Stimulated activated CD8-positive, alpha-beta memory T cell treated with anti-CD3 and anti-CD28 coated beads, Interleukin-2, amount 100 ng/mL, for 1 hour (primary cell): Measurements from ENCODE around the gene RAB11FIP3.
"Not testable (repeated sequence)": the region's sequence is repeated elsewhere in the genome, so short reads cannot be mapped to it uniquely, and the experiment has no call there.

ENCODE experiments used
- DNase-seq, 2 donors: peaks; one replicate each; pipeline ENCODE4 v3.0.0-alpha.2; 2020; ENCODE audit warnings: low read depth in 2 of 2

The RAB11FIP3 gene, protein sequence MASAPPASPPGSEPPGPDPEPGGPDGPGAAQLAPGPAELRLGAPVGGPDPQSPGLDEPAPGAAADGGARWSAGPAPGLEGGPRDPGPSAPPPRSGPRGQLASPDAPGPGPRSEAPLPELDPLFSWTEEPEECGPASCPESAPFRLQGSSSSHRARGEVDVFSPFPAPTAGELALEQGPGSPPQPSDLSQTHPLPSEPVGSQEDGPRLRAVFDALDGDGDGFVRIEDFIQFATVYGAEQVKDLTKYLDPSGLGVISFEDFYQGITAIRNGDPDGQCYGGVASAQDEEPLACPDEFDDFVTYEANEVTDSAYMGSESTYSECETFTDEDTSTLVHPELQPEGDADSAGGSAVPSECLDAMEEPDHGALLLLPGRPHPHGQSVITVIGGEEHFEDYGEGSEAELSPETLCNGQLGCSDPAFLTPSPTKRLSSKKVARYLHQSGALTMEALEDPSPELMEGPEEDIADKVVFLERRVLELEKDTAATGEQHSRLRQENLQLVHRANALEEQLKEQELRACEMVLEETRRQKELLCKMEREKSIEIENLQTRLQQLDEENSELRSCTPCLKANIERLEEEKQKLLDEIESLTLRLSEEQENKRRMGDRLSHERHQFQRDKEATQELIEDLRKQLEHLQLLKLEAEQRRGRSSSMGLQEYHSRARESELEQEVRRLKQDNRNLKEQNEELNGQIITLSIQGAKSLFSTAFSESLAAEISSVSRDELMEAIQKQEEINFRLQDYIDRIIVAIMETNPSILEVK

DNA sequence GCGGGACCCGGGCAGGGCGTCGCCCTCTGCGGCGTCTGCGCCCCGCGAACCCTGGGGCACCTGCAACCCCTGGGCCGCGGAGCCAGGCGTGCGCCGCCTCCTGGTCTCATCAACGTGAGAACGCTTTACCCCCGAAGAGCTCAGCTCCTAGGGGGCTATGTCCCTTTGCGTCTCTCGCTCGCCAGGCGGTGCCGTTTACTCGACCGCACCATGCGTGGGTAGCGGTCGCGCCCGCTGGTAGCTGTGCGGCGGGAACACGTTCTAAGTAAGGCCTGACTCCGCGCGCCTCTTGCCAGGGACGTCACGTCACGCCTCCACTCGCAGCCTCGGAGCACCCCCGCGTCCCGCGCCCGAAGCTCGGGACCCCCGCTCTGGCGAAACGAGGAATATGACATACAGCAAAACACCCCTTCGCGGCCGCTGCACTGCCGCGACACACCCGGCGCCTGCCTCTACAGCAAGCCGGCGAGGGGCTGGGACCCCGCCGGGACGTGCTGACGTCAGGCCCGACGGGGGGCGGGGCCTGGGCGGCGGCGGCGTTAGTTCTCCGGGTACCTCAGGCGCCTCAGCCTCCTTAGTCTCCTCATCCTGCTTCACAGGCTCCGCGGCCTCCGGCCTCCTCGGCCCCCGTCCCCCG lies at the start of gene RAB11FIP3:
RAB11FIP3 (plus strand) TSS at position 568 of the 637 bp plus-strand sequence. CDS start 358 bp downstream, outside the sequence.
- DNase-seq = peak; percentile 68 to 69

DNA sequence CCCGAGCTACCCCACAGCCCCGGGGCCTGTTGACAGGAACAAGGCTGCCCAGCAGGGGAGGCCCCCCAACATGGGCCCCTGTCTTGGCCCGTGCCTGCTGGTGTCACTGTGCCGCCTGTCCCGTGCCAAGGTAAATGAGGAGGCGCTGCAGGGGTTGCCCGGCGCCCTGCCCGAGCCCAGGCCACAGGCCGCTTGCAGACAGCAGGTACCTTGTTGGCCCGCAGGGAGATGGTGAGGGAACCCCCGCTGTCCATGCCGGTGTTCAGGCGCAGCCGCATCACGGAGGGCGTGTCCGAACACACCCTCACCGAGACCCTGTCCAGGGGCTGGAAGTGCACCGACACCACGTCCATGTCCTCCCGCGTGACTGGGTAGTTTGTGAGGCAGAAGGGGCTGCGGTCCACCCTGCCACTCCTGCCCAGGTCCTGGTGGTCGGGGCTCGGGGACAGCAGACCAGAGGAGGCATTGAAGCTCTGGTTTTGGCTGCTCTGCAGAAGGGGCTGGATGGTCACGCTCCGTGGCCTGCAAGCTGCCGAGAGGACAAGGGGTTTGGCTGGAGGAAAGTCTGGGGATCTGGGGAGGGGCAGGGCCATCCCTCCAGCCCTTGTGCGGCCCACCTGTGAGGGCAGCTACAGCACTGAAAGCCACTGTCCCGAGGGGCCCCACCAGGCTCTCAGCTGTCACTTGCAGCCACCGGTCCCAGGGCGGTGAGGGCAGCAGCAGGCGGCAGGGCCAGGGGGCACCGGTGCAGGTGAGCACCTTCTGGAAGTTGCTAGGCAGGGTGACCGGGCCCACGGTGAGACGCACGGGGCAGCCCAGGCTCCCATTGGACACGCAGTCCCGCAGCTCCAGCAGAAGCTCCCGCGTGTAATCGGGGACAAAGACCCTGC lies 49.3 kb upstream of the RAB11FIP3 start:
- DNase-seq = no peak

DNA sequence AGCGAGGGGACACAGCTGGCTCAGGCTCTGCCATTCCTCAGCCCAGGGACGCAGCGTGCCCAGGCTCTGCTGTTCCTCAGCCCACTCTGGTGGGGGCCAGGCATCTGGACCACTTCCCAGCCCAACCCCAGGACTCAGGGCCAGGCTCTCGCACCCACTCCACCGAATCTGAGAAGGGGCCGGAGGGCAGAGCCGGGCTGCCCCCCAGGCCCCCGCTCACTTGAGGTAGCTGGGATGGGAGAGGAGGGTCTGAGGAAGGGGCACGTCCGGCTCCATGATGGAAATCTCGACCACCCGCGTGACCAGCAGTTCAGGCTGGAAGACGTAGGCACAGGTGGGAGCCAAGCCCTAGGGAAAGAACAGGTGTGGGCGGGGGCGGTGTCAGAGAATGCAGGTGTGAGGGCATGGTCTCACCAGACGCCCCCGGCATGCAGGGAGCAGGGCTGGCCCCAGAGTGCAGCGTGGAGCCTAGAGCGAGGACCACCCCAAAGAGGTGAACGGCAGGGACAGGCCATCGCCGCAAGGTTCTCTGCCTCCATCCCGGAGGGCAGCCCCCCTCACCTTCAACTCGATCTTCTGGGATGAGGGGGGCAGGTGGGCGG lies 48.5 kb upstream of the RAB11FIP3 start:
- no peak for DNase-seq

DNA sequence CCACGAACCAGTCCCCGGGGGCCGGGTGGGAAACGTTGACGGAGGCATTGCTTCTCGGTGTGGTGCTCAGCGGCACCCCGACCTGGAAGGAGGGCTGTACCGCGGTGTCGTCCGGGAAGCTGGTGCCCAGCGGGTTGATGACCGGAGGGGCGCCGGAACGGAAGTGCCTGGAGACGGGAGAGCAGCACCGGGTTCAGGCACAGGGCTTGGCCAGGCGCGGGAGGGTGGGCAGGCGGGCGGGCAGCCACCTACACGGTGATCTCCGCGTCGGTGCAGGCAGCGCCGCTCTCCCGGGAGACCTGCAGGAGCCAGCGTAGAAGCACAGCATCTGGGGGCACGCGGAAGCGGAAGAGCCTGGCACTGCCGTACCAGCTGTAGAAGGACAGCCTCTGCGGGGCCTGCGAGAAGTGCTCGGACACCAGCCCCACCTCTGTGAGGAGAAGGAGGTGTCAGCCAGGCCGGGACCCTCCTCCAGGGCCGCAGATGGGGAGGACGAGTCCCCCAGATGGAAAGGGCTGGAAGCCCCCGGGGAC lies 48.0 kb upstream of the RAB11FIP3 start:
- no peak for DNase-seq

DNA sequence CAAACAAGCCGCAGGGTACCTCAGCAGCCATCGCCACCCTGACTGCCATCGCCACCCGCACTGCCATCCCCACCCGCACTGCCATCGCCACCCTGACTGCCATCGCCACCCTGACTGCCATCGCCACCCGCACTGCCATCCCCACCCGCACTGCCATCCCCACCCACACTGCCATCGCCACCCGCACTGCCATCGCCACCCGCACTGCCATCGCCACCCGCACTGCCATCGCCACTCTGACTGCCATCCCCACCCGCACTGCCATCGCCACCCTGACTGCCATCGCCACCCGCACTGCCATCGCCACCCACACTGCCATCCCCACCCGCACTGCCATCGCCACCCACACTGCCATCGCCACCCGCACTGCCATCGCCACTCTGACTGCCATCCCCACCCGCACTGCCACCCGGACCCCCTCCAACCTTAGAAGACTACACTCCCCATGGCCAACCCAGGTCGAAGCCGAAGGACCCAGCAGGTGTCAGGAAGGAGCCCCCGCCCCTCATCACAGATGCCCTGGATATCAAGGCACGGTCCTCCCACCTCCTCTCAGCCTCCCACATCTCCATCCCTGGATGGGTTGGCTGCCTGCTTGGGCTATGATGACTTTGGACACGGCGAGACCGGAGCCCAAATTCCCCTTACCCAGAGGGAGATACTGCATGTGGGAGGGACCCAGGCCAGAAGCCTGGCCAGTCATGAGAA lies 47.2 kb upstream of the RAB11FIP3 start:
- not testable (repeated sequence) for DNase-seq

DNA sequence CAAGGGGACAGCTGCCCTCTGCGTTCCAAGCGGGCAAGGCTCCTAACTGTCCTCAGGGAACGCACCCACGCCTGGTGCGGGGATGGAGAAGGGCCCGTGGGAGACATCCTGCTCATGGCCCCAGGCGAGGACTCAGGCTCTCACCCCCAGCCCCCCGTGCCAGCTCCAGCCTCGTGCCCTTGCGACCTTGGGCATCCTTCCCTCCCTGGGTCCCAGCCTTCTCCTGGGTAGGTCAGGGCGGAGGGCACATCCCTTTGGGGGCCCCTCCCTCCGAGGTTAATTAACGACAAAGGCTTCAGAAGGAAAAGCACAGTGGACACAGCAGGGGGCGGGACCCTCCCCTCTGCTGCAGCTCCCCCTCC lies 46.6 kb upstream of the RAB11FIP3 start:
- no peak for DNase-seq

DNA sequence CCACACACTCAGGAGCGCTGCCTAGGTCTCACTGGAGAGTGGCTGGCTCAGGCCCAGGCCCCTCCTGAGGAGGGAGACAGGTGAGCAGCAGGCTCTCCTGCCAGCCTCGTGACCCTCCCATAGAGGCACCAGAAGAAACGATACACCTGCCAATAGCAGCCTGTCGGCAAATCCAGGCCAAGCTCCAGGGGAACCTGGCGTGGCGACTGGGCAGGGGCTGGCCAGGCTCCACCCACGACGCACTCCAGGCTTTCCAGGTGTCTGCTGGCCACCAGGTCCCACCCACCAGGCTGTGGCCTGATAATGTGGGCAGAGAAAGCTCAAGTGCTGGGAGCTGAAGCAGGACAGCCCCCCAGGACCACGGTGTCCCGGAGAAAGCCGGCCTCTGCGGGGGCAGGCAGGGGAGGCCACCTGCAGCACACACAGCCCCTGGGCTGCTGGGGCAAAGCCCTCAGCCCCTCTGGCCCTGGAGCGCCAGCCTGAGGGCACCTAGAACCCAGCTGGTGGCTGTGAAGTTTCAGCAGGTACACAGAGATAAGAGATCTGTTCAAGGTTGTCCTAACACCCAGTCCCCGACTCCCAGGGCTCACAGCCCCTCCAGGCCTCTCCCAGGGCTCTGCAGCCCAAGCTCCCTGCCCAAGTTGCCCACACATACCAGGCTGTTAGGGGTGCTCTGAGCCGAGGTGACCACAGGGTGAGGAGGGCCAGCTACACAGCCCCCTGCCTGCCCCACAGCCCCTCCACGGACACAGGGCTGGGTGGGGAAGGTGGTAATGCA lies 46.1 kb upstream of the RAB11FIP3 start:
- DNase-seq = no peak

DNA sequence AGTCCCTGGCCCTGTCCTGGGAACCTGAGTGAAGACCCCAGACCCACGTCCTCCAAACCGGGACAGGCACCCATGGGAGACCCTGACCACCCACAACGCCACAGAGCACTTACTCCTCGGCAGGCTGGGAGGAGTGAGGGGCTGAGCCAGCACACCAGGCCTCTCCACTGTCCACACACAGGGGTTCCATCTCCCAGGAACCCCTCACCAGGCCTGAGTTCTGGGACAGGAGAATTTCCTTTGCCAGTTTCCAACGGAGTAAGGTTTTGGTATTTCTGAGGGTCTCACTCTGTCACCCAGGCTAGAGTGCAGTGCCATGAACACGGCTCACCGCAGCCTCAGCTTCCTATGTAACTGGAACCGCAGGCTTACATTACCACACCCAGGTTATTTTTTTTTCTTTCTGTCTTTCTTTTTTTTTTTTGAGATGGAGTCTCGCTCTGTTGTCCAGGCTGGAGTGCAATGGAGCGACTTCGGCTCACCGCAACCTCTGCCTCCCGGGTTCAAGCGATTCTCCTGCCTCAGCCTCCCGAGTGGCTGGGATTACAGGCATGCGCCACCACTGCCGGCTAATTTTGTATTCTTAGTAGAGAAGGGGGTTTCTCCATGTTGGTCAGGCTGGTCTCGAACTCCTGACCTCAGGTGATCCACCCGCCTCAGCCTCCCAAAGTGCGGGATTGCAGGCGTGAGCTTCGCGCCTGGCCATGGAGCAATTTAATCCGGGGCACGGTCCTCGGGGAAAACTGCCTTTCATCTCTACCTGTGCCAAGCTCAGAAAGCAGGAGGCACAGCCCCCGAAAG lies 45.3 kb upstream of the RAB11FIP3 start:
- DNase-seq = no peak

DNA sequence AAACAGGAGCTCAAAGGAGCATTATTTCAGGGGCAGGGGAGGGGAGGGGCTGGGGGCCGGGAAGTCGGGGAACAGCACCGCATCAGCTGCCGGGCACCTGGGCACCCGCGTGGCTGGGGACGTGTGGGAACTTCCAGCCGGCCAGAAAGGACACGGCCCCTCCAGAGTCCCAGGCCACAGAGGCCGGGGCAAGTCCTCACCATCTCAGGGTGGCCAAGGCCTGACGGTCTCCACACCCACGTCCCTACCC lies 44.8 kb upstream of the RAB11FIP3 start:
- no peak for DNase-seq

DNA sequence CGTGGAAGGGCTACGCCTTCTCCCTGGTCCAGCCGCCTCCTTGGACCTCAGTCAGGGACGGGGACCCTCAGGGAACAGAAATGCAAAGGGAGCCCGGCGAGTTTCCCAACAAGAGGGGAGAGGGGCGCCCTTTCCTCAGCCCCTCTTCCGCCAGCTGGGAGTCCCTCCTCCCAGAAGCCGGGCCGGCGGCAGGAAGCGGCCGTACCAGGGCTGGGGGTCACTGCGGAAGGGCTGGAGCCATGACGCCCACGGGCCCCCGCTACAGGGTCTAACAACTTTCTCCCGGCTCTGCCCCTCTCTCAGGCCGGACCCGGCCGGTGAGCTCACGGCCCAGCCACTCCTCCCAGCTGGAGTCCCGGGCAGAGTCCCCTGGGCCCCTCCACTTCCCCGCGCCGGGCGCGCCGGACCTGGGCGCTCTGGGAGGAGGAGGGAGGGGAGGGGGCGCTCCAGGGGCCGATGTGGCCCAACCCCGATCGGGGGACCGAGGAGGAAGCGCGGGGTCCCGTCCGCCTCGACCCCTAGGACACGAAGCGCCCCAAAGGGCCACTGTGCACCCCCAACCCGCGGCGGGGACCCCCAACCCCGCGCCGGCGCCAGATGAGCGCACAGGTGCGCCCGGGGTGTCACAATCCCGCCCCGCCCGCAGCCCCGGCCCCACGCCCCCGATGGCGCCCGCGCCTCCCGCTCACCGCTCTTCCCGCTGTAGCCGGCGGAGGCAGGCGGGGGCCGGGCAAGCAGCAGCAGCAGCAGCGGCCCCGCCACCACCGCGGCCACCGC lies 44.2 kb upstream of the RAB11FIP3 start:
- no peak for DNase-seq

DNA sequence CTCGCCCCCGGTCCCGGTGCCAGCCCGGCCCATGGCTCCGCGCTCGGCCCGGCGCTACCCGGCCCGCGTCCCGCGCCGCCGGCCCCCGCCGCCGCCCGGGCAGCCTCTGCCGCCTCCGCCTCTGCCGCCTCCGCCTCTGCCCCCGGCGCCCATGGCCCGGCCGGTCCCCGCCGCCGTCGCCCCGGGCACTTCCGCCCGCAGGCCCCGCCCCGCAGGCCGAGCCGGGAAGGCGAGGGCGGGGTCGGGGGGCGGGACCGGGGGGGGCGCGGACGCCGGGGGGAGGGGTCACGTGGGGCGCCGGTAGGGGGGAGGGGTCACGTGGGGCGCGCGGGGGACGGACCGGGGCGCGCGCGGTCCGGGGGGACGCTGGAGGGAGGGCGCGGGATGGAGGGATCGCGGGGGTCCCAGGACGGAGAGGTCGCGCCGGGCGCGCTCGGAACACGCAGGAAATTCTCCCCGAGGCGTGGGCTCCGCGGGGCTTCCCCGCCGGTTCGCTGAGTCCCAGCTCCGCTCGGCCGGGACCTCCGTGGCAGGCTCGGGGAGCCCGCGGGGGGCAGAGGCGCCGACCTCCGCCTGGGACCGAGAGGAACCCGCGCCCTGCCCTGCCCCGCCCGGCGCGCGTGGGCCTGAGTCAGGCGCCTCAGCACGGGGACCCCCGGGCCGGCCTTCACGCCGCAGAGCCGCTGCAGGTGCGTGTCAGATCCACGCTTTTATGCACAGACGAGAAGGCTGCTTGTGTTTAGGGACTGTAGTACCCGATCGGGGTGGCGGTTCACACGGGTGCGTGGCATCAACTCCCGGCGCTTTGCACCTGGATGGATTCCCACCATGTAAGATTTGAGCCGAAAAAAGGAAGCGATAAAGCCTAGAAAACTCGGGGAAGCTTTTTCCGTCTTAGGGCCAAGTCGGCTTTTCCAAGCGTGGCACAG lies 43.4 kb upstream of the RAB11FIP3 start, which contains the start of gene PGAP6:
PGAP6 (minus strand) TSS at position 190 of the 929 bp plus-strand sequence; CDS start at position 33, 157 bp downstream.
- DNase-seq = peak; percentile 32 to 60

DNA sequence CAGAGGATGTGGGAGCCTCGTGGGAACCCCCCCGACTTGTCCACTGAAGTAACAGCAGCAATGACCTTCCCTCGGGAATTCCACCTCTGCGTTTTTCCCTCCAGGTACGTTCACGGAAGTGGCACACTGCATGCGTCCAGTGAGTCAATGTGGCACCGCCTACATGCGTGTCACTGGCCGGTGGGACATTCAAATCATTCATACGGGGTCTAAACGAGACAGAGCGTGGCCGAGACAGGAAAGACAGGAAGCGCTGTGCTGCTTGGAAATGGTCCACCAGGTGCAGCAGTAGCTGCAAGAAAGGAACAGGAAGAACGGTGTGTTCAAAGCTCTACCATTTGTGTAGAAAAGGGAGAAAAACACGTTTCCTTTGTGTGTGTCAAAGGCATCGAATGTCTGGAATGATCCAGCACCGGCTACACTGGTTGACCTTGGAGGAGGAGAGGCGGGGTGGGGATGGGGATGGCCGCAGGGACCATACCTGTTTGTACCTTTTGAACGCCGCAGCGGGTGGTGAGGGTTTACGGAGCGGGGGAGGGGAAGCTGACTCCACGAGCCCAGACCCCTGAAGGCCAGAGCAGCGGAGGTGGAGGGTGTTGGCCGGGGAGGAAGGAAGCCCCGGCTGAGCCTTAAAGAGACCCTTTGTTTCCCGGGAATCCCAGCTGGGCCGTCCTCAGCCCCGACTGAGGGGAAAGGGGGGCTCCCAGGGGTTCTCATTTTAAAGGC lies 42.0 kb upstream of the RAB11FIP3 start:
- DNase-seq = no peak

DNA sequence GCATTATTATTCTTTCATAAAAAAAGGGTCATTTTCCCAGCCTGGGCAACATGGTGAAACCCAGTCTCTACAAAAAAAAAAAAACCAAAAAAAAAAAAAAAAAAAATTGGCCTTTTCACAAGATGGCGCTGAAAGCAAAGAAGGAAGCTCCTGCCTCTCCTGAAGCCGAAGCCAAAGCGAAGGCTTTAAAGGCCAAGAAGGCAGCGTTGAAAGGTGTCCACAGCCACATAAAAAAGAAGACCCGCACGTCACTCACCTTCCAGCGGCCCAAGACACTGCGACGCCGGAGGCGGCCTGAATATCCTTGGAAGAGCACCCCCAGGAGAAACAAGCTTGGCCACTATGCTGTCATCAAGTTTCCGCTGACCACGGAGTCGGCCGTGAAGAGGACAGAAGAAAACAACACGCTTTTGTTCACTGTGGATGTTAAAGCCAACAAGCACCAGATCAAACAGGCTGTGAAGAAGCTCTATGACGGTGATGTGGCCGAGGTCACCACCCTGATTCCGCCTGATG lies 38.8 kb upstream of the RAB11FIP3 start:
- DNase-seq = no peak

DNA sequence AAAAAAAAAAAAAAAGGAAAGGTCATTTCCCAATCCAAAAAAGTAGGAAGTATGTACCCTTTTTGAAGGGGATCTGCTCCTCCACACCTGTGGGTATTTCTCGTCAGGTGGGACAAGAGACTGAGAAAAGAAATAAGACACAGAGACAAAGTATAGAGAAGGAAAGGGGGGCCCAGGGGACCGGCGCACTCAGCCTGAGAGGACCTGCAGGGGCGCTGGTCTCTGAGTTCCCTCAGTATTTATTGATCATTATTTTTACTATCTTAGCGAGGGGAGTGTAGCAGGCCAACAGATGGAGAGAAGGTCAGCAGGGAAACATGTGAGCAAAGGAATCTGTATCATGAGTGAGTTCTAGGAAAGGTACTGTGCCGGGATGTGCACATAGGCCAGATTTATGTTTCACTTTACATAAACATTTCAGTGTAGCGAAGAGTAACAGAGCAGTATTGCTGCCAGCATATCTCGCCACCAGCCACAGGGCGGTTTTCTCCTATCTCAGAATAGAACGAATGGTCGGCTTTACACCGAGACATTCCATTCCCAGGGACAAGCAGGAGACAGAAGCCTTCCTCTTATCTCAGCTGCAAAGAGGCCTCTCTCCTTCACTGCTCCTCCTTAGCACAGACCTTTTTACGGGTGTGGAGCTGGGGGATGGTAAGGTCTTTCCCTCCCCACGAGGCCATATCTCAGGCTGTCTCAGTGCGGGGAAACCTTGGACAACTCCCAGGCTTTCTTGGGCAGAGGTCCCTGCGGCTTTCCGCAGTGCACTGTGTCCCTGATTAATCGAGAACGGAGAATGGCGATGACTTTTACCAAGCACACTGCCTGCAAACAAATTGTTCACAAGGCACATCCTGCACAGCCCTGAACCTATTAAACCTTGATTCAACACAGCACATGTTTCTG lies 37.4 kb upstream of the RAB11FIP3 start:
- not testable (repeated sequence) for DNase-seq

DNA sequence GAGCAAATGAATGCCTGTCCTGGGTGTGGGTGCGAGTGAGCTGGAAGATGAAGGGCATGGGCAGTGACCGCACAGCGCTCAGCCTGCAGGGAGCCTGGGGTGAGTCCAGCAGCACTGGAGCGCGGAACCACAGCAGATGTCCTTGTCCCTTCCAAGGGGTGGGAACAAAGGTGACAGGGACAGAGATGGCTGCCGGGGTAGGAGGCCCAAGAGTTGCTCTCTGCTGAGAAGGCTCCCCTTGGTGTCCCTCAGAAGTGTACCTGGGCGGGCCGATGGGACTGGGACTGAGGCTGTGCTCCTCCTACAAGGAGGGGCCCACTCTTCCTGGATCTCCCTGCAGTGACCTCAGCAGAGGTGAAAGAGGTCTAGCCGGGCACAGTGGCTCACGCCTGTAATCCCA lies 36.1 kb upstream of the RAB11FIP3 start:
- DNase-seq = no peak
